HFFc6 (cell line): ENCODE measurements around the gene ENO2. TPM values are rescaled to one million over a fixed set of nuclear protein-coding genes. Genes with fewer than 3 reads are reported as not detected.

Experiments
- DNase-seq: peaks from one replicate; pipeline ENCODE4 v3.0.0-alpha.2; 2018
- H3K27ac Mint-ChIP-seq: 2 replicates; pipeline ENCODE4 v1.8.0; 2020; ENCODE audit warnings: mild to moderate bottlenecking, mixed read lengths
- H3K27me3 Mint-ChIP-seq: 2 replicates; pipeline ENCODE4 v1.8.0; 2021; ENCODE audit warnings: mild to moderate bottlenecking, moderate library complexity, mixed read lengths; ENCODE audit not compliant: insufficient read depth
- H3K36me3 Mint-ChIP-seq: 2 replicates; pipeline ENCODE4 v1.8.0; 2021; ENCODE audit warnings: low read depth, mixed read lengths
- H3K4me1 Mint-ChIP-seq: 2 replicates; pipeline ENCODE4 v1.8.0; 2020; ENCODE audit warnings: low read depth, mixed read lengths
- H3K4me3 Mint-ChIP-seq: 2 replicates; pipeline ENCODE4 v1.8.0; 2020; ENCODE audit warnings: mild to moderate bottlenecking, moderate library complexity, mixed read lengths
- H3K9me3 Mint-ChIP-seq: 2 replicates; pipeline ENCODE4 v1.8.0; 2020; ENCODE audit warnings: mild to moderate bottlenecking, mixed read lengths
- total RNA-seq, 6 experiments: library from RNA; stranded (reverse); fragmentation: NEBNext Ultra II Directional; extraction: Animal tissue kit (Norgen Biotek cat#: 25700); gene quantifications; 2 replicates in 1 of 6; 3 replicates in 5 of 6; pipeline ENCODE4 v1.2.3, GENCODE V29; 2021
- TF ChIP-seq, protein P1 (sequence below): fragments of 200-600 bp; sonication (generic); IDR thresholded peaks from 2 replicates; pipeline ENCODE4 v1.5.0; 2021; ENCODE audit warnings: antibody characterized with exemption, mild to moderate bottlenecking

Gene ENO2
- total RNA-seq, 6 experiments from 2014 or later = 18.9 to 26.9 (median 24.7) TPM

DNA sequence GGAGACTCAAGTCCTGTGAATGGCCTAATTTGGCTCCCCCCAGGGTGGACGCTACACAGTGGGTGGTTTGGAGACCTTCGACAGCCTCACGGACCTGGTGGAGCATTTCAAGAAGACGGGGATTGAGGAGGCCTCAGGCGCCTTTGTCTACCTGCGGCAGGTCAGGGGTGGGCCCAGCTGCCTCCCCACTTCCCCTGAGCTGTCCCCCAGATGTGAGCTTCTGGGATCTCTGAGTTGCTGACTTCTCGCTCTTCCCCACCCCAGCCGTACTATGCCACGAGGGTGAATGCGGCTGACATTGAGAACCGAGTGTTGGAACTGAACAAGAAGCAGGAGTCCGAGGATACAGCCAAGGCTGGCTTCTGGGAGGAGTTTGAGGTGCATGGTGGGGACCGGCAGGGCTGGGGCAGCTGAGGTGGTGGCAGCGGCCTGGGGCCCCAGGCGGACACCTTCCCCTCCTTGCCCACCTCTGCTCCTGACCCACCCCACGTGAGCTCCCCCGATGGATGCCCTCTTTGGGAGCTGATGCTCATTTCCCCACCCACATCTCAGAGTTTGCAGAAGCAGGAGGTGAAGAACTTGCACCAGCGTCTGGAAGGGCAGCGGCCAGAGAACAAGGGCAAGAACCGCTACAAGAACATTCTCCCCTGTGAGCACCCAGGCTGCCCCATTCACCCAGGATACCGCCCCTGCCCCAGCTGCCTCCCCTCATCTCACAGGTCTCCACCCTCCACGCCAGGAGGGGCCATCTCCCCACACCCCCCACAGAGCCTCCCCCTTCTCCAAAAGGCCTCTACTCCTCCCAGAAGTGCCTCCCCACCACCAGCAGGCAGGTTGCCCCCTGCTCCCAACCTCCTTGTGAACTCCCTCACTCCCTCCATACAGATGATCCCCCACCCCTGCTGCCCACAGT is 41.0 kb downstream of the ENO2 start:
- no peak overlapping the region for H3K27ac Mint-ChIP-seq
- no peak overlapping the region for H3K4me3 Mint-ChIP-seq
- H3K36me3 Mint-ChIP-seq = no peaks in the 10 kb centered on the region
- peaks cover 7% of the 10 kb centered on the region; the same call in 1 of the 2 replicates for H3K4me1 Mint-ChIP-seq
- DNase-seq = no peak
- H3K9me3 Mint-ChIP-seq = no peaks in the 10 kb centered on the region
- H3K27me3 Mint-ChIP-seq = peaks cover 2% of the 10 kb centered on the region
- TF ChIP-seq, protein P1, sequence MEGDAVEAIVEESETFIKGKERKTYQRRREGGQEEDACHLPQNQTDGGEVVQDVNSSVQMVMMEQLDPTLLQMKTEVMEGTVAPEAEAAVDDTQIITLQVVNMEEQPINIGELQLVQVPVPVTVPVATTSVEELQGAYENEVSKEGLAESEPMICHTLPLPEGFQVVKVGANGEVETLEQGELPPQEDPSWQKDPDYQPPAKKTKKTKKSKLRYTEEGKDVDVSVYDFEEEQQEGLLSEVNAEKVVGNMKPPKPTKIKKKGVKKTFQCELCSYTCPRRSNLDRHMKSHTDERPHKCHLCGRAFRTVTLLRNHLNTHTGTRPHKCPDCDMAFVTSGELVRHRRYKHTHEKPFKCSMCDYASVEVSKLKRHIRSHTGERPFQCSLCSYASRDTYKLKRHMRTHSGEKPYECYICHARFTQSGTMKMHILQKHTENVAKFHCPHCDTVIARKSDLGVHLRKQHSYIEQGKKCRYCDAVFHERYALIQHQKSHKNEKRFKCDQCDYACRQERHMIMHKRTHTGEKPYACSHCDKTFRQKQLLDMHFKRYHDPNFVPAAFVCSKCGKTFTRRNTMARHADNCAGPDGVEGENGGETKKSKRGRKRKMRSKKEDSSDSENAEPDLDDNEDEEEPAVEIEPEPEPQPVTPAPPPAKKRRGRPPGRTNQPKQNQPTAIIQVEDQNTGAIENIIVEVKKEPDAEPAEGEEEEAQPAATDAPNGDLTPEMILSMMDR = no peak

DNA sequence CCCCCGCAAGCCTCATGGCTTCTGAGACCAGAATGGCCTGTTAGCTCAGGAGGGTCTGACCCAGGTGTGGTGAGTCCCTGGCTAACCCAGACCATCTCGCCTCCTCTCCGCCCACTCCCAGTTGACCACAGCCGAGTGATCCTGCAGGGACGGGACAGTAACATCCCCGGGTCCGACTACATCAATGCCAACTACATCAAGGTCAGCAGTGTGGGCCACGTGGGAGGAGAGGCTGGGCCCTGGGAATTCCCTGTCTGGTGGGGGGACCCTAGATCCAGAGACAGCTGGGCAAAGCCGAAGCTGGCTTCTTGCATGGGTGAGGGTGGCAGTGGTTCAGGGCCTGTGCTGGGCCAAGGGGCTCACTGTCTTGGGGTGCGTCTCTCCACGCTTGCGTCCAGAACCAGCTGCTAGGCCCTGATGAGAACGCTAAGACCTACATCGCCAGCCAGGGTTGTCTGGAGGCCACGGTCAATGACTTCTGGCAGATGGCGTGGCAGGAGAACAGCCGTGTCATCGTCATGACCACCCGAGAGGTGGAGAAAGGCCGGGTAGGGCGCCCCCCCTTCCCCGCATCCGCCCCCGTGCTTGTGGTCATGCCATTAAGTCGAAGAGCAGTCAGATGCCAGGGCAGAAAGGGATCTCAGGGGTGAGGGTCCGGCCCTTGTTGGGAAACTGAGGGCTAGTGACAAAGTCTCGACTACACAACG is 41.8 kb downstream of the ENO2 start:
- no peaks in the 10 kb centered on the region for H3K36me3 Mint-ChIP-seq
- H3K27me3 Mint-ChIP-seq = peaks cover 2% of the 10 kb centered on the region
- peaks cover 13% of the 10 kb centered on the region; the same call in 1 of the 2 replicates for H3K4me1 Mint-ChIP-seq
- H3K27ac Mint-ChIP-seq = no peak overlapping the region
- H3K4me3 Mint-ChIP-seq = no peak overlapping the region
- TF ChIP-seq, protein P1 = no peak
- no peak for DNase-seq
- no peaks in the 10 kb centered on the region for H3K9me3 Mint-ChIP-seq

- no peaks in the 10 kb centered on the region for H3K36me3 Mint-ChIP-seq
- H3K4me1 Mint-ChIP-seq = peaks cover 23% of the 10 kb centered on the region
- no peak overlapping the region for H3K4me3 Mint-ChIP-seq
- H3K9me3 Mint-ChIP-seq = no peaks in the 10 kb centered on the region
- no peak for DNase-seq
- TF ChIP-seq, protein P1 = no peak
- peaks cover 2% of the 10 kb centered on the region for H3K27me3 Mint-ChIP-seq
- H3K27ac Mint-ChIP-seq = no peak overlapping the region
Observed at GRCh38 chr12:6957151-6957701, 42.8 kb downstream of the ENO2 start.

- Mint-ChIP-seq H3K27ac (no peak overlapping the region), H3K27me3 (peaks cover 2% of the 10 kb centered on the region), H3K36me3 (no peaks in the 10 kb centered on the region), H3K4me3 (no peak overlapping the region), H3K4me1 (peaks cover 18% of the 10 kb centered on the region), H3K9me3 (no peaks in the 10 kb centered on the region)
- TF ChIP-seq, protein P1 = no peak
- DNase-seq = no peak
Observed at GRCh38 chr12:6957741-6958608, 43.6 kb downstream of the ENO2 start.

DNA sequence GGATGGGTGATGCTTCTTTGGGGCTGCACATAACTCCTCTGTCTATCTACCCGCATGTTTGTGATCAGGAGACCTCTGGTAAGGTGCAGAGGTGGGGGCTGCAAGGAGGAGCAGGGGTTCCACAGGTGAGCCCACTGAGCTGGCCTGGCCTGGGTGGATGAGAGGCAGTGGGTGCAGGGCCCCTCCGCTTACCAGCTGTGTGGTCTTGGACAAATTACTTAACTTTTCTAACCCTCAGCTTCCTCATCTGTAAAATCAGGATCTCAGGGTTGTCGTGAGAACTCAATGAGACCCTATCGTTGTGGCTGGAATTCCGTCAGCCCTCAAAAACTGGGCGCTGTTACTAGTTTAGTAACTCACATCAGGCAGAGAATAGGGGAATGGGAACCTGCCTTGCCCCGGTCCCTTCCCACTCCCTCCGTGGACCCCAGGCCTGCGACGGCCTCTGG is 44.3 kb downstream of the ENO2 start:
- peaks cover 2% of the 10 kb centered on the region for H3K27me3 Mint-ChIP-seq
- TF ChIP-seq, protein P1 = no peak
- no peak for DNase-seq
- no peak overlapping the region for H3K4me3 Mint-ChIP-seq
- no peaks in the 10 kb centered on the region for H3K9me3 Mint-ChIP-seq
- no peak overlapping the region for H3K27ac Mint-ChIP-seq
- peaks cover 18% of the 10 kb centered on the region for H3K4me1 Mint-ChIP-seq
- no peaks in the 10 kb centered on the region for H3K36me3 Mint-ChIP-seq
